Coronary artery (tissue), 2 donors: Measurements from ENCODE around the gene OR4D2.
A peak's percentile ranks its signal among the peaks of the same experiment; 100 is the strongest.

ENCODE experiments used
- DNase-seq: peaks from one replicate; pipeline ENCODE4 v3.0.0-alpha.2; 2017; ENCODE audit warnings: low spot score
- H3K27ac ChIP-seq, 2 donors: fragments of 200-600 bp; sonication (generic); one replicate each; pipeline ENCODE4 v1.5.1; 2016 to 2019
- H3K4me3 ChIP-seq: fragments of 200-600 bp; sonication (generic); 2 replicates; pipeline ENCODE4 v1.5.1; 2016; ENCODE audit warnings: mild to moderate bottlenecking, moderate library complexity
- TF ChIP-seq, protein P1 (sequence below): fragments of 200-600 bp; sonication (generic); IDR thresholded peaks from one replicate; pipeline ENCODE4 v1.5.1; 2019; ENCODE audit warnings: antibody characterized with exemption

OR4D2 gene

DNA sequence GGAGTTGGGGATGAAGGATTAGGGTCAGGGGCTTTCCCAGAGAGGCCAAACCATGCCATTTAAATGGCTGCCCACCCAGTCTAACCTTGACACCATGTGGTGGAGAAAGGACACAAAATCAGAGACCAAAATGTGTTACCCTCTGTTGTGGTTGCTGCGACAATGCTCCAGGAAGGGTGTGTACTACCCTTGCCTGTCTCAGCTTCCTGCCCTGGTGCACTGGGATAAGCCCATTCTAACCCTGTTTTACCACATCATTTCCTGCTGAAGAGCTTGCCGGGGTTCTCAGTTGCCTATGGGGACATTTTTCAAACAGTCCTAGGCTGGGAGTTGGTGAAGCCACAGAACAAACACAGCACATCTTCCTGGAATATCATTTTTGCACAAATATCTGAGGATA is 13.7 kb upstream of the OR4D2 start:
- TF ChIP-seq, protein P1, sequence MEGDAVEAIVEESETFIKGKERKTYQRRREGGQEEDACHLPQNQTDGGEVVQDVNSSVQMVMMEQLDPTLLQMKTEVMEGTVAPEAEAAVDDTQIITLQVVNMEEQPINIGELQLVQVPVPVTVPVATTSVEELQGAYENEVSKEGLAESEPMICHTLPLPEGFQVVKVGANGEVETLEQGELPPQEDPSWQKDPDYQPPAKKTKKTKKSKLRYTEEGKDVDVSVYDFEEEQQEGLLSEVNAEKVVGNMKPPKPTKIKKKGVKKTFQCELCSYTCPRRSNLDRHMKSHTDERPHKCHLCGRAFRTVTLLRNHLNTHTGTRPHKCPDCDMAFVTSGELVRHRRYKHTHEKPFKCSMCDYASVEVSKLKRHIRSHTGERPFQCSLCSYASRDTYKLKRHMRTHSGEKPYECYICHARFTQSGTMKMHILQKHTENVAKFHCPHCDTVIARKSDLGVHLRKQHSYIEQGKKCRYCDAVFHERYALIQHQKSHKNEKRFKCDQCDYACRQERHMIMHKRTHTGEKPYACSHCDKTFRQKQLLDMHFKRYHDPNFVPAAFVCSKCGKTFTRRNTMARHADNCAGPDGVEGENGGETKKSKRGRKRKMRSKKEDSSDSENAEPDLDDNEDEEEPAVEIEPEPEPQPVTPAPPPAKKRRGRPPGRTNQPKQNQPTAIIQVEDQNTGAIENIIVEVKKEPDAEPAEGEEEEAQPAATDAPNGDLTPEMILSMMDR = no peak
- Histone ChIP-seq H3K4me3 (no peak overlapping the region), H3K27ac (no peak overlapping the region)
- DNase-seq = no peak

DNA sequence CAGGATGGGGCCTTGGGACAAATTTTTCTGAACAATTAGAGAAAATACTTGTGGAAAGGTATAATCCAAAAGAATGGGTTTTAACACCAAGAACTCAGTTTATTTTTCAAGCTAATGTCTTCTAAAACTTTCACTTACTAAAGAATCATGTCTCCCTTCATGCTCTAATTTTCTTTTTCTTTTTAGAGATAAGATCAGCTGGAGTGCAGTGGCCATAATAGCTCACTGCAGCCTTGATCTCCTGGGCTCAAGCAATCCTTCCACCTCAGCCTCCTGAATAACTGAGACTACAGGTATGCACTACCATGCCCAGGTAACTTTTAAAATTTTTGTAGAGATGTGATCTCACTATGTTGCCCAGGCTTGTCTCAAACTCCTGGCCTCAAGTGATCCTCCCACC is 13.1 kb upstream of the OR4D2 start:
- Histone ChIP-seq H3K27ac (no peak overlapping the region), H3K4me3 (no peak overlapping the region)
- TF ChIP-seq, protein P1 = no peak
- no peak for DNase-seq

DNA sequence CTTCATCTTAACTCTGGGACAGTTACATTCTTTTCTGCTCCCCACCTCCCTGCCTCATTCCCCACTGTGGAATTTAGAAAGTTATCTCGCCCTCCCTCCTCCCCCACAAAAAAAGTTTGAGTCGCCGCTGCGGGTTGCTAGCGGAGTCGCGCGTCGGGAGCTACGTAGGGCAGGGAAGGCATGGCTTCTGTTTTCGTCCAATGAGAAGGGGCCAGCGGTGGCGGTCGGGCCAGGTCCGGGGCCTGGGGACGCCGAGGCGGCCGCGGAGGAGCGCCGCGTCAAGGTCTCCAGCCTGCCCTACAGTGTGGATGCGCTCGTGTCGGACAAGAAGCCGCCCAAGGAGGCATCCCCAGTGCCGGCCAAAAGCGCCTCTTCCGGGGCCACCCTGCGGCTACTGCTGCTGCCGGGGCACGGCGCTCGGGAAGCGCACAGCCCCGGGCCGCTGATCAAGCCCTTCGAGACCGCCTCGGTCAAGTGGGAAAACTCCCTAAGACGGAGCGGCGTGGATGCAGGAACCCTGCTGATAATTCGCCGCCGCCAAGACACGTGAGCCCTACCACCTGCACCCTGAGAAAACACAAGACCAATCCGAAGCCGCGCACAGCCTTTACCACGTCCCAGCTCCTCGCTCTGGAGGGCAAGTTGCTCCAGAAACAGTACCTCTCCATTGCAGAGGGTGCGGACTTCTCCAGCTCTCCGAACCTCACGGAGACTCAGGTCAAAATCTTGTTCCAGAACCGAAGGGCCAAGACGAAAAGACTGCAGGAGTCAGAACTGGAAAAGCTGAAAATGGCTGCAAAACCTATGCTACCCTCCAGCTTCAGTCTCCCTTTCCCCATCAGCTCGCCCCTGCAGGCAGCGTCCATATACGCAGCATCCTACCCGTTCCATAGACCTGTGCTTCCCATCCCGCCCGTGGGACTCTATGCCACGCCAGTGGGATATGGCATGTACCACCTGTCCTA is 9.7 kb upstream of the OR4D2 start:
- TF ChIP-seq, protein P1 = no peak
- Histone ChIP-seq H3K4me3 (peak overlapping the region; percentile 65), H3K27ac (no peak overlapping the region)
- no peak for DNase-seq

DNA sequence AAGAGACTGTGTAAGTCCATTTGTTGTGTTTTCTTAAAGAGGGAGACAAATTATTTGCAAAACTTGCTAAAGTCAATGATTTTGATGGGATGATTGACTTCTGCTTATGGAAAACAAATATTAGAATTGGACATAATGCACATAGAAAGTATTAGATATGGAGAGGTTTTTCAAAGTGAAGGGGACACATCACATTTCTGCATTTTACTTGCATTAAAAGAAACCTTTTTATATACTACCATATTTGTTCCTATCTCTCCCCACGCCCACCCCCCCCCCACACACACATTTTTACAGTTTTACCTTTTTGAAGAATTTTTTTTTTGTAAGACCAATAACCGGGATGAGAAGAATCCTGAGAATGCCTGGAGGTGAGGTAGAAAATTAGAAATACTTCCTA is 8.6 kb upstream of the OR4D2 start:
- H3K27ac ChIP-seq = no peak overlapping the region
- DNase-seq = no peak
- TF ChIP-seq, protein P1 = no peak
- H3K4me3 ChIP-seq = no peak overlapping the region

DNA sequence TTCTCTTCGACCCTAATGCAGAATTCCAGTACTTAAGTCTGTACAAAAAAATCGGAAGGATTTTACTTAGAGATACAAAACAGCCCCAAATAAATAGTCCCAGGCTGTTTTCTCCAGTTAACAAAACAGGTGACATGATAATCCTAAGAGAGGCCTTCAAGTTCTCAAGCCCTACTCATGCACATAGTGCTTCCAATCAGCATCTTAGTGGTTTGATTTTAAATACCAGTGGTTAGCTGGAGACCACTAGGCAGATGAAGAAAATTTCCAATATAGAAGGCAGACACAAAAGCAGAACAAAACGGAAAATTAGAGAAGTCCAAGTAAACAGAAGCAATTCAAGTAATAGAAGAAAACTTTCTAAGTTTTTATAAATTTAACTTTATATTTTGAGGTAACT is 5.2 kb upstream of the OR4D2 start:
- Histone ChIP-seq H3K4me3 (no peak overlapping the region), H3K27ac (no peak overlapping the region)
- TF ChIP-seq, protein P1 = no peak
- no peak for DNase-seq

DNA sequence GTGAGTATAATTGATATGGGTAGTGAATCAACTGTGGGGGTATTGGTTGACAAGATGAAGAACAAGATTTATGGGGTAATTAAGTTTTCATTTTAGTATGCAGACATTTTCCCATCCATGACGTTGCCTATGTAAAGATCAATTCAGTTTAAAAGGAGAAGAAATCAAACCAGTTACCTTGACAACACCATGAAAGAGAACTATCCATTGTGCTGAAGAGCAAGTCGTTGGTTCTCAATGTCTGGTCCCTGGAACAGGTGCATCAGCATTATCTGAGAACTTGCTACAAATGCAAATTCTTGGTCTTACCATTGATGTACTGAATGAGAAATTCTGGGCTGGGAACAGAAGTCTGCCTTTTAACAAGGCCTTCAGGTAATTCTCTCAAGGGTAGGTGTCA is 801 bp upstream of the OR4D2 start:
- no peak for DNase-seq
- Histone ChIP-seq H3K4me3 (no peak overlapping the region), H3K27ac (no peak overlapping the region)
- TF ChIP-seq, protein P1 = no peak

DNA sequence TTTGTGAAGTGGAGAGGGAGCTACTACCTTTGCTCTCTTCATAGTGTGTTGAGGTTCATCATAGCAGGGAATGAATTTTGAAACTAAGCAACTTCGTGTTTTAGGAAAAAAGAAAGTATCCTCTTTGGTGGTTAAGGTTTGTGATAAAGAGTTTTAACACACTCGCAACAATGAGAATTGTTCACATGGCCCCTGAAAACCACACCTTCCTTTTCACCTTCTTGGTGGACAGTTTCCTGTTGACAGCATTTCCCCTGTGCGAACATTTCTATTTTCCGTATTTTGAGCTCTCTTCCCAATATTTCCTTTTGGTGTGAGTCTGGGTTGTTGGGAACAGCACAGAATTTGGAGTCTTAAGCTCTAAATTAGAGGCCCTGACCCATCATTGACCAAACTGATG is 3.8 kb downstream of the OR4D2 start:
- TF ChIP-seq, protein P1 = no peak

More for the DNA sequence above, 3.8 kb downstream of the OR4D2 start:
- Histone ChIP-seq H3K4me3 (no peak overlapping the region), H3K27ac (no peak overlapping the region)
- DNase-seq = no peak
